ENCODE results near the gene RNLS. TPM values are rescaled to one million over a fixed set of nuclear protein-coding genes. Genes with fewer than 3 reads are reported as not detected.

Gene RNLS
- total RNA-seq, 3 donors from 2014 or later (not counting 1 experiment from before 2014, with no cell fraction given) = 4.0 to 6.8 (median 4.4) TPM

GRCh38 chr10:88385601-88386203 is 197.4 kb downstream of the RNLS start:
- peaks cover 11% of the 10 kb centered on the region for H3K4me1 ChIP-seq (ENCODE audit: control insufficient read depth, insufficient read depth, low read length)
- WGBS (ENCODE audit: insufficient coverage) = under 1% methylated on average over 10 of the region's 11 CpGs
- H3K27ac ChIP-seq (ENCODE audit: low read length) = peak overlapping the region; percentile 90
- no peaks in the 10 kb centered on the region for H3K9me3 ChIP-seq (ENCODE audit: control insufficient read depth, insufficient read depth, low read length)
- H3K27ac Mint-ChIP-seq = no peak overlapping the region
- peak in 1 of 2 donors; percentile 82 for DNase-seq
- no peak for TF ChIP-seq CTCF (IDR thresholded peaks at IDR 0.05)
- H3K4me1 Mint-ChIP-seq = peaks cover 0 to 17% of the 10 kb centered on the region in 2 donors
- no peaks in the 10 kb centered on the region for H3K27me3 ChIP-seq (ENCODE audit: control insufficient read depth, insufficient read depth, low read length)
- H3K4me3 Mint-ChIP-seq = peak overlapping the region; percentile 29
- peak overlapping the region; percentile 0 for H3K4me3 ChIP-seq (ENCODE audit: low read length)
- no peaks in the 10 kb centered on the region for H3K36me3 ChIP-seq (ENCODE audit: control insufficient read depth, insufficient read depth, low read length)
- ATAC-seq = peak; percentile 56 to 85 (median 68)
- H3K27me3 Mint-ChIP-seq (ENCODE audit: low read depth in 2 of 2) = no peaks in the 10 kb centered on the region
- intact Hi-C loops (cut with micrococcal nuclease) = no loop called here
- no peaks in the 10 kb centered on the region for H3K36me3 Mint-ChIP-seq
- H3K9me3 Mint-ChIP-seq = no peaks in the 10 kb centered on the region

- H3K4me3 Mint-ChIP-seq = no peak overlapping the region
- DNase-seq = peak in 1 of 2 donors; percentile 6
- peaks cover 11% of the 10 kb centered on the region for H3K4me1 ChIP-seq (ENCODE audit: control insufficient read depth, insufficient read depth, low read length)
These were observed 199.8 kb downstream of the RNLS start for GRCh38 chr10:88383276-88383675.

GRCh38 chr10:88382699-88383098 is 200.4 kb downstream of the RNLS start:
- TF ChIP-seq CTCF (IDR thresholded peaks at IDR 0.05) = no peak
- Mint-ChIP-seq H3K4me3 (no peak overlapping the region), H3K36me3 (no peaks in the 10 kb centered on the region), H3K27me3 (ENCODE audit: low read depth in 2 of 2) (no peaks in the 10 kb centered on the region), H3K9me3 (no peaks in the 10 kb centered on the region), H3K4me1 (peaks cover 0 to 17% of the 10 kb centered on the region in 2 donors), H3K27ac (no peak overlapping the region)
- Histone ChIP-seq H3K27ac (ENCODE audit: low read length) (no peak overlapping the region), H3K27me3 (ENCODE audit: control insufficient read depth, insufficient read depth, low read length) (no peaks in the 10 kb centered on the region), H3K36me3 (ENCODE audit: control insufficient read depth, insufficient read depth, low read length) (no peaks in the 10 kb centered on the region), H3K9me3 (ENCODE audit: control insufficient read depth, insufficient read depth, low read length) (no peaks in the 10 kb centered on the region), H3K4me1 (ENCODE audit: control insufficient read depth, insufficient read depth, low read length) (peaks cover 10% of the 10 kb centered on the region), H3K4me3 (ENCODE audit: low read length) (no peak overlapping the region)
- no CpG with 5 or more reads among the region's 2 CpGs for WGBS (ENCODE audit: insufficient coverage)
- DNase-seq (no peak), ATAC-seq (no peak)
- intact Hi-C loops (cut with micrococcal nuclease) = no loop called here

More at GRCh38 chr10:88383276-88383675, 199.8 kb downstream of the RNLS start:
- TF ChIP-seq CTCF (IDR thresholded peaks at IDR 0.05) = no peak
- no peak for ATAC-seq
- Mint-ChIP-seq H3K9me3 (no peaks in the 10 kb centered on the region), H3K27ac (no peak overlapping the region), H3K4me1 (peaks cover 0 to 17% of the 10 kb centered on the region in 2 donors), H3K36me3 (no peaks in the 10 kb centered on the region), H3K27me3 (ENCODE audit: low read depth in 2 of 2) (no peaks in the 10 kb centered on the region)
- Histone ChIP-seq H3K4me3 (ENCODE audit: low read length) (no peak overlapping the region), H3K36me3 (ENCODE audit: control insufficient read depth, insufficient read depth, low read length) (no peaks in the 10 kb centered on the region), H3K9me3 (ENCODE audit: control insufficient read depth, insufficient read depth, low read length) (no peaks in the 10 kb centered on the region), H3K27ac (ENCODE audit: low read length) (no peak overlapping the region), H3K27me3 (ENCODE audit: control insufficient read depth, insufficient read depth, low read length) (no peaks in the 10 kb centered on the region)
- intact Hi-C loops (cut with micrococcal nuclease) = no loop called here
- 25% methylated on average over 1 of the region's 1 CpG for WGBS (ENCODE audit: insufficient coverage)

GRCh38 chr10:88379575-88379974 is 203.5 kb downstream of the RNLS start:
- no peak for TF ChIP-seq CTCF (IDR thresholded peaks at IDR 0.05)
- WGBS (ENCODE audit: insufficient coverage) = 98% methylated on average over 2 of the region's 2 CpGs

More at GRCh38 chr10:88379575-88379974, 203.5 kb downstream of the RNLS start:
- H3K36me3 Mint-ChIP-seq = no peaks in the 10 kb centered on the region
- peaks cover 0 to 9% of the 10 kb centered on the region in 2 donors for H3K27me3 Mint-ChIP-seq (ENCODE audit: low read depth in 2 of 2)
- H3K9me3 ChIP-seq (ENCODE audit: control insufficient read depth, insufficient read depth, low read length) = no peaks in the 10 kb centered on the region
- H3K27ac ChIP-seq (ENCODE audit: low read length) = no peak overlapping the region
- H3K27me3 ChIP-seq (ENCODE audit: control insufficient read depth, insufficient read depth, low read length) = no peaks in the 10 kb centered on the region
- ATAC-seq = no peak
- no peaks in the 10 kb centered on the region for H3K4me1 ChIP-seq (ENCODE audit: control insufficient read depth, insufficient read depth, low read length)
- H3K4me1 Mint-ChIP-seq = no peaks in the 10 kb centered on the region
- H3K9me3 Mint-ChIP-seq = no peaks in the 10 kb centered on the region
- intact Hi-C loops (cut with micrococcal nuclease) = no loop called here
- H3K36me3 ChIP-seq (ENCODE audit: control insufficient read depth, insufficient read depth, low read length) = no peaks in the 10 kb centered on the region
- H3K27ac Mint-ChIP-seq = no peak overlapping the region
- DNase-seq = no peak
- H3K4me3 ChIP-seq (ENCODE audit: low read length) = no peak overlapping the region
- H3K4me3 Mint-ChIP-seq = no peak overlapping the region
